Skeletal muscle tissue (tissue), 4 donors: Measurements from ENCODE around the gene ST3GAL5. TPM values are rescaled to one million over a fixed set of nuclear protein-coding genes. Genes with fewer than 3 reads are reported as not detected.
"Not testable (repeated sequence)": the region's sequence is repeated elsewhere in the genome, so short reads cannot be mapped to it uniquely, and the experiment has no call there.

Experiments used
- H3K27ac ChIP-seq: one replicate; pipeline ENCODE4 v1.7.0; 2013; ENCODE audit warnings: mild to moderate bottlenecking, low read depth, low read length, inconsistent platforms
- H3K27me3 ChIP-seq, 3 donors: one replicate each; pipeline ENCODE4 v1.7.0; 2013; ENCODE audit warnings: low read length in 3 of 3; ENCODE audit not compliant: control insufficient read depth in 3 of 3, insufficient read depth in 3 of 3
- H3K36me3 ChIP-seq, 3 donors: one replicate each; pipeline ENCODE4 v1.7.0; 2013; ENCODE audit warnings: low read length in 3 of 3; ENCODE audit not compliant: control insufficient read depth in 3 of 3, insufficient read depth in 3 of 3
- H3K4me1 ChIP-seq, 3 donors: one replicate each; pipeline ENCODE4 v1.7.0; 2013; ENCODE audit warnings: low read length in 3 of 3, mild to moderate bottlenecking in 3 of 3; ENCODE audit not compliant: control insufficient read depth in 3 of 3, insufficient read depth in 3 of 3
- H3K4me3 ChIP-seq, 3 donors: one replicate each; pipeline ENCODE4 v1.7.0; 2013; ENCODE audit warnings: low read length in 3 of 3
- H3K9ac ChIP-seq, 3 donors: one replicate each; pipeline ENCODE4 v1.7.0; 2013; ENCODE audit warnings: low read length in 3 of 3, mild to moderate bottlenecking in 3 of 3, moderate library complexity in 2 of 3, low read depth in 1 of 3
- H3K9me3 ChIP-seq, 3 donors: one replicate each; pipeline ENCODE4 v1.7.0; 2013; ENCODE audit warnings: low read length in 3 of 3; ENCODE audit not compliant: control insufficient read depth in 3 of 3
- total RNA-seq: library from RNA; depleted of rRNA; stranded (reverse); fragments of >200 nt; gene quantifications from one replicate; pipeline ENCODE4 v1.2.3, GENCODE V29; 2014
- donor health status: Osteomylitis.

The ST3GAL5 gene
- total RNA-seq, 1 donor from 2014 or later, result 24.5 TPM

- no peak overlapping the region for H3K9ac ChIP-seq
- no peaks in the 10 kb centered on the region for H3K4me1 ChIP-seq
- H3K27ac ChIP-seq, result no peak overlapping the region
- H3K9me3 ChIP-seq, result no peaks in the 10 kb centered on the region
- no peak overlapping the region for H3K4me3 ChIP-seq
- H3K36me3 ChIP-seq, result peaks cover 15 to 37% (median 32%) of the 10 kb centered on the region in 3 donors
- H3K27me3 ChIP-seq, result no peaks in the 10 kb centered on the region
These were observed 45.2 kb downstream of the ST3GAL5 start for GRCh38 chr2:85843543-85843942.

GRCh38 chr2:85840091-85840490 is 48.7 kb downstream of the ST3GAL5 start:
- Histone ChIP-seq H3K4me1 (no peaks in the 10 kb centered on the region), H3K9ac (no peak overlapping the region), H3K27me3 (no peaks in the 10 kb centered on the region), H3K4me3 (no peak overlapping the region), H3K9me3 (no peaks in the 10 kb centered on the region), H3K27ac (no peak overlapping the region), H3K36me3 (peaks cover 12 to 26% (median 22%) of the 10 kb centered on the region in 3 donors)

DNA sequence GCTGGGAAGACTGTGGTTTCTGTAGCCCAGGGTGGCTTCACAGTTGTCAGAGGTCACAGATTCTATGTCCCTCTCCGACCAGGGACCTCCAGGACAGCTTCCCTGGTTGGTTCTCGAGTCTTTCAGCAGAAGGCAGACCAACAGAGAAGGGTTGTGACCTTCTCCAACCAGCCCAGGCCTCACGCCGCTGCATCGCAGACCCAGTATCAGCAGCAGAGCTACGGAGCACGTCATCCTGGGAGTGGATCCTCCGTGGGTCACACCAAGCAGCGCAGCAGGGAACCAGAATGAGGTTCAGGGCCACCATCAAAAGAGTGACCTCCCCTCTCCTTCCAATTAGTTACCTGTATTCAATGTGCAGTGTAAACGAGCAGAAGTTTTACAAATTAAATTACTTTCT is 49.3 kb downstream of the ST3GAL5 start:
- H3K27me3 ChIP-seq, result no peaks in the 10 kb centered on the region
- H3K4me3 ChIP-seq, result no peak overlapping the region
- no peaks in the 10 kb centered on the region for H3K9me3 ChIP-seq

DNA sequence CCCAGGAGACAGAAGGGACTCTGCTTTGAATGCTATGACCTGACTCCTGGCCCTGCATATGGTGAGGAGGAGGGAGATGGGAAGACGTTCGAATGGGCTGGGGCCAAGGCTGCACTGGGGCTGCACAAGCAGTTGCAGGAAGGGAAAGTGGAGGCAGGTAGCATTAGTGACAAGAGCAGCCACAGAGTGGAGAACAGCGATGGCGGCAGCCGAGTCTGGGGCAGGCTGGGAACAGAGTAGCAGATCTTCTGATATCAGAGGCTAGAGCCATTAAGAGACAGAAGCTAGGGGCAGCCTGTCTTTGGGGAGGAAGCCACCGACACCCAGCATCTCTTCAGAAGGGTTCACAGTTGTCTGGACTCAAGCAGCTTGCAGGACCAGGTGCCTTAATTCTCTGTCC is 50.1 kb downstream of the ST3GAL5 start:
- Histone ChIP-seq H3K9me3 (no peaks in the 10 kb centered on the region), H3K9ac (no peak overlapping the region), H3K27me3 (no peaks in the 10 kb centered on the region), H3K36me3 (peaks cover 12 to 15% (median 14%) of the 10 kb centered on the region in 3 donors), H3K4me1 (no peaks in the 10 kb centered on the region), H3K4me3 (no peak overlapping the region), H3K27ac (no peak overlapping the region)

More for the DNA sequence above, 49.3 kb downstream of the ST3GAL5 start:
- Histone ChIP-seq H3K36me3 (peaks cover 12 to 23% (median 21%) of the 10 kb centered on the region in 3 donors), H3K4me1 (no peaks in the 10 kb centered on the region), H3K9ac (no peak overlapping the region), H3K27ac (no peak overlapping the region)

- Histone ChIP-seq H3K27ac (no peak overlapping the region), H3K36me3 (peaks cover 12 to 14% (median 12%) of the 10 kb centered on the region in 3 donors), H3K27me3 (no peaks in the 10 kb centered on the region), H3K4me1 (no peaks in the 10 kb centered on the region), H3K9me3 (no peaks in the 10 kb centered on the region), H3K4me3 (no peak overlapping the region), H3K9ac (no peak overlapping the region)
These were observed 50.6 kb downstream of the ST3GAL5 start for GRCh38 chr2:85838181-85838580.

DNA sequence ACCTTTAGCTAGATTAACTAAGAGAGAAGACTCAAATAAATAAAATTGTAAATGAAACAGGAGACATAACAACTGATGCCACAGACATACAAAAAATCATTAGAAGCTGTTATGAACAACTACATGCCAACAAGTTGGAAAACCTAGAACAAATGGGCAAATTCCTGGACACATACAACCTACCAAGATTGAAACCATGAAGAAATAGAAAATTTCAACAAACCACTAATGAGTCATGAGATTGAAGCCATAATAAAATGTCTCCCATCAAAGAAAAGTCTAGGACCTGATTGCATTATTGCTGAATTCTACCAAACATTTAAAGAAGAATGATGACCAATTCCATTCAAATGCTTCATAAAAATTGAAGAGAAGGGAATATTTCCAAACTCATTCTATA is 54.3 kb downstream of the ST3GAL5 start:
- Histone ChIP-seq H3K27ac (no peak overlapping the region), H3K4me1 (no peaks in the 10 kb centered on the region), H3K9me3 (no peaks in the 10 kb centered on the region), H3K4me3 (no peak overlapping the region), H3K27me3 (no peaks in the 10 kb centered on the region), H3K36me3 (peaks cover 3 to 8% (median 7%) of the 10 kb centered on the region in 3 donors), H3K9ac (no peak overlapping the region)

GRCh38 chr2:85831735-85832134 is 57.1 kb downstream of the ST3GAL5 start:
- Histone ChIP-seq H3K9ac (no peak overlapping the region), H3K27me3 (no peaks in the 10 kb centered on the region), H3K9me3 (no peaks in the 10 kb centered on the region), H3K27ac (no peak overlapping the region), H3K36me3 (no peaks in the 10 kb centered on the region), H3K4me3 (no peak overlapping the region), H3K4me1 (peaks cover 4 to 11% (median 9%) of the 10 kb centered on the region in 3 donors)

DNA sequence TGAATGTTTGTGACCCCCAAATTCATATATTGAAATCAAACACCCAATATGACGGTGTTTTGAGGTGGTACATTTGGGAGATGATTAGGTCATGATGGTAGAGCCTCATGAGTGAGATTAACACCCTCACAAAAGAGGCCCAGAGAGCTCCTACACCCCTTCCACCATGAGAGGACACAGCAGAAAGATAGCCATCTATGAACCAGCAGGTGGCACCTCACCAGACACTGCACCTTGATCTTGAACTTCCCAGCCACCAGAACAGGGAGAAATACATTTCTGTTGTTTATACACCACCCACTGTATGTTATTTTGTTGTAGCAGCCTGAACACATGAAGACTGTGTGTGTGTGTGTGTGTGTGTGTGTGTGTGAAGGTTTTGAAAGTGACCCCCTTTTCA is 58.1 kb downstream of the ST3GAL5 start:
- no peak overlapping the region for H3K27ac ChIP-seq
- H3K9ac ChIP-seq, result no peak overlapping the region
- H3K27me3 ChIP-seq, result no peaks in the 10 kb centered on the region
- peaks cover 4 to 11% (median 9%) of the 10 kb centered on the region in 3 donors for H3K4me1 ChIP-seq
- no peaks in the 10 kb centered on the region for H3K36me3 ChIP-seq
- H3K9me3 ChIP-seq, result no peaks in the 10 kb centered on the region
- H3K4me3 ChIP-seq, result no peak overlapping the region

- H3K9ac ChIP-seq, H3K9me3 ChIP-seq, H3K36me3 ChIP-seq, H3K27ac ChIP-seq, H3K4me3 ChIP-seq, H3K27me3 ChIP-seq: not testable (repeated sequence)
- peaks cover 4 to 11% (median 9%) of the 10 kb centered on the region in 3 donors for H3K4me1 ChIP-seq
These were observed 59.4 kb downstream of the ST3GAL5 start for GRCh38 chr2:85829394-85829793.

- no peak overlapping the region for H3K9ac ChIP-seq
- no peaks in the 10 kb centered on the region for H3K36me3 ChIP-seq
- H3K27me3 ChIP-seq, result no peaks in the 10 kb centered on the region
- no peak overlapping the region for H3K4me3 ChIP-seq
- H3K4me1 ChIP-seq, result peaks cover 4 to 11% (median 9%) of the 10 kb centered on the region in 3 donors
- H3K9me3 ChIP-seq, result no peaks in the 10 kb centered on the region
- H3K27ac ChIP-seq, result no peak overlapping the region
These were observed 60.1 kb downstream of the ST3GAL5 start for GRCh38 chr2:85828725-85829124.
